ENCODE results near the gene INSRR.

Gene INSRR

DNA sequence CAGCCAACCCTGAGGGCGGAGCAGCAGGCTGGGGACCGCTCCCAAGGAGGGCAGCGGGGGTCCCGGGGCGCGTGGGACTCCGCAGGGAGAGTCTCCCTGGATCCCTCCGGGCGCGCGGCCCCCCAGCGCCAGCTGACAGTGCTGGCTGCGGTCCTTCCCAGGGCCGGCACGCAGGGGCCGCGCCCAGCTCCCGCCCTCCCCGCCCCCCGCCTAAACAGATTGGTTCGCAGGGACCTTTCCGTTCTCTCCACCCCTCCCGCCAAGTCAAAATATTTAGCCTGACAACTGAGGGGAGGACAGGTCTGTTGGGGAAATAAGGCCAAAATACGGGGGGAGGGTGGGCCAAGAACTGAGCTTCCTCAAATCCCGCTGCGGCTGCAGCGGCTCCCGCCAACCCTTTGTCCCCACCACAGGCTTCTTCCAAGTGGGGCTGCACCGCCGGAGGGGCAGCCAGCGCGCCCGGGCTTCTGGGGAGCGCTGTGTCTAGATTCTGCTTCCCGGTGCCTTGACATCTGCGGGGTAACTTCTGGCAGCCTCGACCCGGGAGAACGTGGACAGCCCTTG, at the start of gene INSRR:
Gene INSRR (minus strand): TSS at position 159 of the 564 bp plus-strand sequence. CDS start 496 bp downstream, outside the sequence.
- H3K36me3 ChIP-seq (ENCODE audit: control insufficient read depth, insufficient read depth, low read length), result no peaks in the 10 kb centered on the region
- H3K27me3 ChIP-seq (ENCODE audit: control insufficient read depth, insufficient read depth, low read length), result peaks cover 92% of the 10 kb centered on the region
- H3K9ac ChIP-seq (ENCODE audit: low read depth, low read length), result no peak within 1 kb of the TSS

DNA sequence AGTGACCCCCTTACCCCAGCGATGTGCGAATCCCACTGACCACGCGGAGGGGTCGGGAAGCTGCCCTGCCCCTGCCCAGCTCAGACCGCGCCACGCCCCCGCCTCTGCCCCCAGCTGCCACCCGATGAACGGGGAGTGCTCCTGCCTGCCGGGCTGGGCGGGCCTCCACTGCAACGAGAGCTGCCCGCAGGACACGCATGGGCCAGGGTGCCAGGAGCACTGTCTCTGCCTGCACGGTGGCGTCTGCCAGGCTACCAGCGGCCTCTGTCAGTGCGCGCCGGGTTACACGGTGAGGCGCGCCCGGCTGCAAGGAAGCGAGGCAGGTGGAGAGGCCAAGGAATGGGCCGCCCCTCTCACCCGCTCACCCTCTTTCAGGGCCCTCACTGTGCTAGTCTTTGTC, 49.6 kb upstream of the INSRR start:
- Histone ChIP-seq H3K9ac (ENCODE audit: low read depth, low read length) (no peak overlapping the region), H3K27me3 (ENCODE audit: control insufficient read depth, insufficient read depth, low read length) (peaks cover 14% of the 10 kb centered on the region)

More for the DNA sequence above, at the start of gene INSRR:
- H3K4me1 ChIP-seq (ENCODE audit: control insufficient read depth, insufficient read depth, low read length), result no peaks in the 10 kb centered on the region
- H3K9me3 ChIP-seq (ENCODE audit: control insufficient read depth, insufficient read depth, low read length), result no peaks in the 10 kb centered on the region
- peak within 1 kb of the TSS; percentile 64 for H3K4me3 ChIP-seq (ENCODE audit: low read depth, low read length)

DNA sequence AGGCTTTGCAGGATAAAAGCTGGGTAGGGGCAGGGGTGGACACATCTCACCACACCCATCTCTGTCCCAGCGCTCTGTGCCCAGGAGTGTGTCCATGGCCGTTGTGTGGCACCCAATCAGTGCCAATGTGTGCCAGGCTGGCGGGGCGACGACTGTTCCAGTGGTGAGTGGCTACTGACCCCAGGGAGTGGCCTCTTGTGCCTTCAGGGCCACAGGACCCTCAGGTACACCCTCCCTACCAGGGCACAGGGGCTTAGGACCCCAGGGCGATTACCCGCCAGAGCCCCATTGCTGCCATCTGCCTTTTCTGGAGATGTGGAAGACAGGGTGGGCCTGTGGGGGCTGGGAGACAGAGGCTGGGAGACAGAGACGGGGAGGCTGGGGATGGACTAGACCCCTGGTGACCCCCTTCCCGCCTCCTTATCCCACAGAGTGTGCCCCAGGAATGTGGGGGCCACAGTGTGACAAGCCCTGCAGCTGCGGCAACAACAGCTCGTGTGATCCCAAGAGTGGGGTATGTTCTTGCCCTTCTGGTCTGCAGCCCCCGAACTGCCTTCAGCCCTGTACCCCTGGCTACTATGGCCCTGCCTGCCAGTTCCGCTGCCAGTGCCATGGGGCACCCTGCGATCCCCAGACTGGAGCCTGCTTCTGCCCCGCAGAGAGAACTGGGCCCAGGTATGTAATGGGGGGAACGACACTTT, 47.4 kb upstream of the INSRR start:
- no peaks in the 10 kb centered on the region for H3K9me3 ChIP-seq (ENCODE audit: control insufficient read depth, insufficient read depth, low read length)
- peaks cover 2% of the 10 kb centered on the region for H3K4me1 ChIP-seq (ENCODE audit: control insufficient read depth, insufficient read depth, low read length)
- H3K9ac ChIP-seq (ENCODE audit: low read depth, low read length), result no peak overlapping the region
- peaks cover 5% of the 10 kb centered on the region for H3K27me3 ChIP-seq (ENCODE audit: control insufficient read depth, insufficient read depth, low read length)
- no peaks in the 10 kb centered on the region for H3K36me3 ChIP-seq (ENCODE audit: control insufficient read depth, insufficient read depth, low read length)
- no peak overlapping the region for H3K4me3 ChIP-seq (ENCODE audit: low read depth, low read length)

More for the DNA sequence above, 49.6 kb upstream of the INSRR start:
- H3K9me3 ChIP-seq (ENCODE audit: control insufficient read depth, insufficient read depth, low read length), result no peaks in the 10 kb centered on the region
- H3K36me3 ChIP-seq (ENCODE audit: control insufficient read depth, insufficient read depth, low read length), result no peaks in the 10 kb centered on the region
- H3K4me1 ChIP-seq (ENCODE audit: control insufficient read depth, insufficient read depth, low read length), result peaks cover 3% of the 10 kb centered on the region
- H3K4me3 ChIP-seq (ENCODE audit: low read depth, low read length), result no peak overlapping the region

DNA sequence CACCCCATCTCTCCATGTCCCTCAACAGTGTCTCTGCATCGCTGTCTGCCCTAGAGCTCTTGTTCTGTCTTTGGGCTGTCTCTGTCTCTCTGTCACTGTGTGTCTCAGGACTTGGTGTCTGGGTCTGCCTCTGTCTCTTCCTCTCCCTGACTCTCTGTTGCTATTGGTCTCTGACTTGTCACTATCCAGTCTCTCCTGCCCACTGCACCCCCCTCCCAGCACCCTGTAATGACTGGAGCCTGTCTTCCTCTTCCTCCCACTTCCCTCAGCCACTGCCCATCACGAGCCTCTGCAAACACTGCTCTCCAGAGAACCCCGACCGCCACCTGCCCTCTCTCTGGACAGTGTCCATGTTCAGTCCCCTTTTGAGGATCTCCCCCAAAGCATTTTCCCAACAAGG, 46.7 kb upstream of the INSRR start:
- peaks cover under 1% of the 10 kb centered on the region for H3K4me1 ChIP-seq (ENCODE audit: control insufficient read depth, insufficient read depth, low read length)
- H3K4me3 ChIP-seq (ENCODE audit: low read depth, low read length), result no peak overlapping the region
- no peaks in the 10 kb centered on the region for H3K36me3 ChIP-seq (ENCODE audit: control insufficient read depth, insufficient read depth, low read length)
- no peak overlapping the region for H3K9ac ChIP-seq (ENCODE audit: low read depth, low read length)
- peaks cover 9% of the 10 kb centered on the region for H3K27me3 ChIP-seq (ENCODE audit: control insufficient read depth, insufficient read depth, low read length)
- H3K9me3 ChIP-seq (ENCODE audit: control insufficient read depth, insufficient read depth, low read length), result no peaks in the 10 kb centered on the region

DNA sequence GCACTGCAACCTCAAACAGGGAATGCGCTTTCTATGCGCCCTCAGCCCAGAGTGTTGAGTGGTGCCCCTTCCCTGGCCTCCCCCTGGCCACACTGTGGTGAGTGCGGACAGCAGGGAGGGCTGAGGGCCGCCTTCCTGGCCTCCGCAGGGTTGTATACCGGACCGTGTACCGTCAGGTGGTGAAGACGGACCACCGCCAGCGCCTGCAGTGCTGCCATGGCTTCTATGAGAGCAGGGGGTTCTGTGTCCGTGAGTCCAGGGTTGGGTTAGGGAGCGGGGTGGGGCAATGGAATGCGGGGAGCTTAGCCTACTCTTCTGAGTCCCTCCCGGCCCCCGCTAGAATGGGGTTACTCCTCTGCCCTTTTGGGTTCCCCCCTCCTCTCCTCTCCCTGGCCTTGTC, 46.3 kb upstream of the INSRR start:
- H3K4me1 ChIP-seq (ENCODE audit: control insufficient read depth, insufficient read depth, low read length), result no peaks in the 10 kb centered on the region
- H3K9ac ChIP-seq (ENCODE audit: low read depth, low read length), result no peak overlapping the region
- H3K36me3 ChIP-seq (ENCODE audit: control insufficient read depth, insufficient read depth, low read length), result no peaks in the 10 kb centered on the region
- peaks cover 6% of the 10 kb centered on the region for H3K27me3 ChIP-seq (ENCODE audit: control insufficient read depth, insufficient read depth, low read length)
- no peak overlapping the region for H3K4me3 ChIP-seq (ENCODE audit: low read depth, low read length)
- no peaks in the 10 kb centered on the region for H3K9me3 ChIP-seq (ENCODE audit: control insufficient read depth, insufficient read depth, low read length)

DNA sequence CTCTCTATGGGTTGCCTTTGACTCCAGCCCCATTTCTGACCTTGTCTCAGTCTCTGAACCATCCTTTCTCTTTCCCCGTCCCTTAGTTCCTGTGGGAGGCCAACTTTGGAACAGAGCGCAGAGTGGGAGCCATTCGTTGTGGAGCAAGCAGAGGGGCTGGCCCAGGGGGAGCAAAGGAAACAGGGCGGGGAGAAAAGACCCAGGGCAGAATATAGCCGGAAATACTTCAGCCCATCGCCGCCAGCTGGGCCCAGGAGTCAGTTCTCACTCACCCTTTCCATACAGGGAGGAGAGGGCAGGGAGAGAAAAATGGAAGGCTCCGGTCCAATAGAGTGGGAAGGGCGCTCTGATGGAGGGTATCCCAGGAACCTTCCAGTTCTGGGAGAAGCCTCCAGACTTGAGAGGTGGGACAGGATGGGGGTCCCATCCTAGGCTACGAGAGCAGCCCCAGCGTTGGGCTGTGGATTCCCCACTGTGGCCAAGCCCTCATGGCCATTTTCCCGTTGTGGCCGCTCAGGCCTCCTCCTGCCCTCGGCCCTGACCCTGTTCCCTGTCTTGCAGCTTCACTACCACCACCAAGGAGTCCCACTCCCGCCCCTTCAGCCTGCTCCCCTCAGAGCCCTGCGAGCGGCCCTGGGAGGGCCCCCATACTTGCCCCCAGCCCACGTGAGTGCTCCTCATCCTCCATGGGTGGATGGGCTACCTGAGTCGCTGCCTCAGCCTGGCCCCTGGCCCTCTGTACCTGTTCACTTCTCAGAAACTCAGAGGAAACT, 45.5 kb upstream of the INSRR start:
- H3K27me3 ChIP-seq (ENCODE audit: control insufficient read depth, insufficient read depth, low read length), result peaks cover 6% of the 10 kb centered on the region
- H3K4me1 ChIP-seq (ENCODE audit: control insufficient read depth, insufficient read depth, low read length), result no peaks in the 10 kb centered on the region
- H3K36me3 ChIP-seq (ENCODE audit: control insufficient read depth, insufficient read depth, low read length), result no peaks in the 10 kb centered on the region
- H3K9me3 ChIP-seq (ENCODE audit: control insufficient read depth, insufficient read depth, low read length), result no peaks in the 10 kb centered on the region
- H3K4me3 ChIP-seq (ENCODE audit: low read depth, low read length), result no peak overlapping the region
- no peak overlapping the region for H3K9ac ChIP-seq (ENCODE audit: low read depth, low read length)

DNA sequence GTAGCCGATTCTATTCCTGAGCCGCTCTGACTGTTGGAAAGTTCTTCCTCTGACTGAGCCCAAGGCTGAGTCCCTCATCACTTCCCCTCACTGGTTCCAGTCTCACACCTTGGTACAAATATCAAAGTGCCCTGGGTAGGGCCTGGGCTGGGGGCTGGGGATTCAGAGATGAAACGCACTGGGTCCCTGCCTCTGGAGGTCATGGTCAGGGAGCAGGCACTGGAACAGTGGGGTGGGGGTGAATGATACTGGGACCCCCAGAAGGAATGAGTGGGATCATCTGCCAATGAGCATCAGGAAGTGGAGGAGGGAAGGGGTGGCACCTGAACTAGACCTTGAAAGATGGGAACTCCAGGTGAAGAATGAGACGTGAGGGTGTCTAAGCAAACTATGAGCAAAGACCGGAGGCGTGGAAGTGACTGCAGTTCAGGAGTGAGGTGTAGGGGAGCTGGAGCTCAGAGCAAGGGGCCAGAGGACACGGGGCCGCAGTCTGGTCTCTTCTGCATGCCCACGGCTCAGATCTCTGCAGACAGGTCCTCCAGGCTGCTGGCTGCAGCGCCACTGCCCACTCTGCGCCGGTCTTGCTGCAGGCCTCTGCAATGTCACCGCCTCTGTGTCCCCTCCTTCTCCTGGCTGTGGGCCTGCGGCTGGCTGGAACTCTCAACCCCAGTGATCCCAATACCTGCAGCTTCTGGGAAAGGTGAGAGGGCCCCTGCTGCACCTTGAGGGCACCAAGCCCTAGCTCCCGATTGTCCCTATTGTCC, 44.6 kb upstream of the INSRR start:
- H3K4me1 ChIP-seq (ENCODE audit: control insufficient read depth, insufficient read depth, low read length), result no peaks in the 10 kb centered on the region
- H3K9ac ChIP-seq (ENCODE audit: low read depth, low read length), result no peak overlapping the region
- H3K9me3 ChIP-seq (ENCODE audit: control insufficient read depth, insufficient read depth, low read length), result no peaks in the 10 kb centered on the region
- no peaks in the 10 kb centered on the region for H3K36me3 ChIP-seq (ENCODE audit: control insufficient read depth, insufficient read depth, low read length)
- H3K27me3 ChIP-seq (ENCODE audit: control insufficient read depth, insufficient read depth, low read length), result peaks cover 10% of the 10 kb centered on the region
- no peak overlapping the region for H3K4me3 ChIP-seq (ENCODE audit: low read depth, low read length)

DNA sequence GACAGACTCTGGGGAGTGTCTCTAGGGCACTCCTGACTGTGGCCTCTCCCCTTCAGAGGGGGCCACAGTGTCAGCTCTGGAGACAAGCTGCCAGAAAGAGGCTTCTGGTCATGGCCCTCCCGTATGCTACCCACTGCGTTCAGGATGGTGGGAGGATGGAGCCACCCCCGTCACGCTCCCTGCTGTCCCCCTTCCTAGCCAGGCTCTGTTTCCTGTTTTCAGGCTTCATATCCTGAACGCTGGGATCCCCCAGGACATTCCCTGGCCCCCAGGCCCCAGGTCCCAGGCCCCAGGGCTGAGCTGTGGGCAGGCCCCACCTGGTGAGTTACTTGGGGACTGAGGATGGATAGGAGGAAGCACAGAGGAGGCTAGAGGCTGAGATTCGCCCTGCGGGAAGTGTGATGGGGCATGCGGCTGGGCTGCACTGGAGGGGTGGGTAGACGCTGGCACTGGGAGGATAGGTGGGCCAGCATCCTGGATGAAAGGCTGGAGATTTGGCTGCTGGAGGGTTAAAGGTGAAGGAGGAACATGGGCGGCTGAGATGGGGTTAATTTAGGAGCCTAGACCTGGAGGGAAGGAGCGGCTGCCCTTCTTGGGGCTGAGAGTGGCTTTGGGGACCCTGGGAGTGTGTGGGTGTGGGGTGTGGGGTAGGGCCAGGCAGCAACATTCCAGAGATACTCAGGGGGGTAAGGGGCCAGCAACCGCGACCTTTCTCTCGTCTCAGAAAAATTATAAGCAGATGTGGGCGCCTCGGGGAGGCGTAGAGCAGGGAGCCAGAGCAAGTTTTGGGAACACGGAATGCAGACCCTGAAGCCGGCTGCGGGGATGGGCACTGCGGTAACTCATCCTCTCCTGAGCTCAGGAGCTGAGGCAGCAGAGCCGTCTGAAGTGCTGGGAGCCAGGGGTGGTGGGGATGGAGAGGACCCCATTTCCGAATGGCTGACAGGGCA, 43.3 kb upstream of the INSRR start:
- no peaks in the 10 kb centered on the region for H3K9me3 ChIP-seq (ENCODE audit: control insufficient read depth, insufficient read depth, low read length)
- no peak overlapping the region for H3K9ac ChIP-seq (ENCODE audit: low read depth, low read length)
- H3K4me3 ChIP-seq (ENCODE audit: low read depth, low read length), result no peak overlapping the region
- H3K4me1 ChIP-seq (ENCODE audit: control insufficient read depth, insufficient read depth, low read length), result no peaks in the 10 kb centered on the region
- peaks cover 11% of the 10 kb centered on the region for H3K27me3 ChIP-seq (ENCODE audit: control insufficient read depth, insufficient read depth, low read length)
- H3K36me3 ChIP-seq (ENCODE audit: control insufficient read depth, insufficient read depth, low read length), result no peaks in the 10 kb centered on the region

DNA sequence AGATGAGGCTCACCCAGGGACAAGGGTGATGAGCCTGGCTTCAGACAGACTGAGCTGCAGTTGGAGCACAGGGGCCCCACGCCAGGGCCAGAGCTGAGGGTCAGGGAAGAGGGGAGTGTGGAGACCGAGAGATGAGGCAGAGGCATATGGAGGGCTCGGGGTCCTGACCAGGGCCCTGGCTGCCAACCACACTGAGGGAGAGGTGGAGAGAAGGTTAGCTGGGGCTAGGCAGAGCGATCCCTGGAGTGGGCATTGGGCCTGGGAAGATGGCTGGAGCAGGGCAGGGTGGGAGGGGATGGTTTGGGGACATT, 42.6 kb upstream of the INSRR start:
- no peak overlapping the region for H3K4me3 ChIP-seq (ENCODE audit: low read depth, low read length)
- H3K4me1 ChIP-seq (ENCODE audit: control insufficient read depth, insufficient read depth, low read length), result no peaks in the 10 kb centered on the region
- H3K9me3 ChIP-seq (ENCODE audit: control insufficient read depth, insufficient read depth, low read length), result no peaks in the 10 kb centered on the region
- no peak overlapping the region for H3K9ac ChIP-seq (ENCODE audit: low read depth, low read length)
- peaks cover 11% of the 10 kb centered on the region for H3K27me3 ChIP-seq (ENCODE audit: control insufficient read depth, insufficient read depth, low read length)
- no peaks in the 10 kb centered on the region for H3K36me3 ChIP-seq (ENCODE audit: control insufficient read depth, insufficient read depth, low read length)

DNA sequence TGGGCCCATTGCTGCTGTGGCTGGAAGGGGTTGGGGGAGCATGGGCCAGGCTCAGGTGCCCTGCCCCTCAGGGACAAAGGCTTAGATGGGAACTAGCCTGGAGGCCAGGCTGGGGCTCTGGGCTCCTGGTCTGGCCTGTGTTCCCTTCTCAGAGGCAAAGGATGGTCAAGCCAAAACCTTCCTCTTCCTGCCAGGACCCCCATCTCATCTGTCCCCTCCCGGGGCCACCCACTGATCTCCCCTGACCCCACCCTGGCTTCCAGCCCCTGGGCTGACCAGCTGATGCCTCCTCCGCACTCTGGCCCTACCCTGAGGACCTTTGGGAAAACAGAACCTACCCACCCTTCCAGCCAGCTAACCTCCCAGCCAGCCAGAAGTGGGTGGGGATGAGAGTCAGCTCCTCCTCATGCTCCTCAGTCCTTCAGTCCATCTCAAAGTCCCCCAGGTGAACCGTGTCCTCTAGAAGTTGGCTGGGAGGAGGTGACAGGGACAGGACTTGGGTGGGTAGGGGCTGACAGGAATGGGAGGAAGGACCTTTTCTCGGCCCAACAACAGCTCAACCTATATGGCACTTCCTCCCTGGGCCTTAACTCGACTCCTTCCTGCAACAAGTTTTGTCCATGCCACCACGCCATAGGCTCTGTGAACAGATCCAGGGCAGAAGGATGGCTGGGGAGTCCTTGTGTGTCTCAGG, 42.1 kb upstream of the INSRR start:
- Histone ChIP-seq H3K27me3 (ENCODE audit: control insufficient read depth, insufficient read depth, low read length) (peaks cover 11% of the 10 kb centered on the region), H3K36me3 (ENCODE audit: control insufficient read depth, insufficient read depth, low read length) (no peaks in the 10 kb centered on the region)

More for the DNA sequence above, 42.1 kb upstream of the INSRR start:
- H3K4me1 ChIP-seq (ENCODE audit: control insufficient read depth, insufficient read depth, low read length), result no peaks in the 10 kb centered on the region
- no peak overlapping the region for H3K9ac ChIP-seq (ENCODE audit: low read depth, low read length)
- H3K9me3 ChIP-seq (ENCODE audit: control insufficient read depth, insufficient read depth, low read length), result no peaks in the 10 kb centered on the region
- H3K4me3 ChIP-seq (ENCODE audit: low read depth, low read length), result no peak overlapping the region

Measured in iPS-15b (cell line).